Measurements from ENCODE around the gene VWF.

DNA sequence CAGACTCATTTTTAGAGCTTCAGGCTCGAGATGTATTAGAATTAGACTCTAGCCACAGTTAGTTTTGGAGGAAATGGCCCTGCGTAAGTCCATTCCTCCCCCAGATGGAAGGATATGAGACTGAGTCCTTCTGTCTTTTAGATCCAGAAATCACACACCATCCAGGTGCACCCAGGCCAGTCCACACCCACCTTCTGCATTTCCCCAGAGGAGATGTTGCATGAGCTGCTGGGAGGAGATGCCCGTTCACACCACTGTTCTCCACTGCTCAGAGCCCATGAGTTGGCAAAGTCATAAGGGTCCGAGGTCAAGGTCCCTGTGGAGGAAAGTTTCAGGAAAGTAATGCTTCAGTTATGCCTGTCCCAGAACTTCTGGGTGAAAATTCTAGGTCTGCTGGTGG, 29.2 kb downstream of the VWF start:
- TF ChIP-seq, protein P1, sequence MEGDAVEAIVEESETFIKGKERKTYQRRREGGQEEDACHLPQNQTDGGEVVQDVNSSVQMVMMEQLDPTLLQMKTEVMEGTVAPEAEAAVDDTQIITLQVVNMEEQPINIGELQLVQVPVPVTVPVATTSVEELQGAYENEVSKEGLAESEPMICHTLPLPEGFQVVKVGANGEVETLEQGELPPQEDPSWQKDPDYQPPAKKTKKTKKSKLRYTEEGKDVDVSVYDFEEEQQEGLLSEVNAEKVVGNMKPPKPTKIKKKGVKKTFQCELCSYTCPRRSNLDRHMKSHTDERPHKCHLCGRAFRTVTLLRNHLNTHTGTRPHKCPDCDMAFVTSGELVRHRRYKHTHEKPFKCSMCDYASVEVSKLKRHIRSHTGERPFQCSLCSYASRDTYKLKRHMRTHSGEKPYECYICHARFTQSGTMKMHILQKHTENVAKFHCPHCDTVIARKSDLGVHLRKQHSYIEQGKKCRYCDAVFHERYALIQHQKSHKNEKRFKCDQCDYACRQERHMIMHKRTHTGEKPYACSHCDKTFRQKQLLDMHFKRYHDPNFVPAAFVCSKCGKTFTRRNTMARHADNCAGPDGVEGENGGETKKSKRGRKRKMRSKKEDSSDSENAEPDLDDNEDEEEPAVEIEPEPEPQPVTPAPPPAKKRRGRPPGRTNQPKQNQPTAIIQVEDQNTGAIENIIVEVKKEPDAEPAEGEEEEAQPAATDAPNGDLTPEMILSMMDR (IDR thresholded peaks at IDR 0.05), result no peak
- TF ChIP-seq EP300 (IDR thresholded peaks at IDR 0.05), result no peak
- no peak for TF ChIP-seq POLR2A (IDR thresholded peaks at IDR 0.05)

Data from sigmoid colon (tissue), 4 donors.